Measurements from ENCODE around the gene MRPL1. TPM values are rescaled to one million over a fixed set of nuclear protein-coding genes. Genes with fewer than 3 reads are reported as not detected.
"Not testable (repeated sequence)": the region's sequence is repeated elsewhere in the genome, so short reads cannot be mapped to it uniquely, and the experiment has no call there.

MRPL1 gene
- total and polyA plus RNA-seq, 2 experiments from 2014 or later = 21.5 to 21.7 TPM

- H3K4me3 ChIP-seq = no peak overlapping the region
- no peaks in the 10 kb centered on the region for H3K79me2 ChIP-seq (ENCODE audit: insufficient read depth)
- no peaks in the 10 kb centered on the region for H3K9me2 ChIP-seq (ENCODE audit: insufficient read depth)
- H3F3A ChIP-seq (ENCODE audit: insufficient read depth) = no peaks in the 10 kb centered on the region
- no peaks in the 10 kb centered on the region for H3K4me1 ChIP-seq (ENCODE audit: insufficient read depth)
- H3K27ac ChIP-seq = no peak overlapping the region
- in situ Hi-C loops (cut with MboI) = no loop called here
- no peaks in the 10 kb centered on the region for H4K20me1 ChIP-seq (ENCODE audit: insufficient read depth)
- DNase-seq = no peak
- no peak overlapping the region for H3K9ac ChIP-seq
- TF ChIP-seq EZH2 (IDR thresholded peaks at IDR 0.05; ENCODE audit: insufficient read depth, poor library complexity, severe bottlenecking) = no peak
- TF ChIP-seq EZH2phosphoT487 (IDR thresholded peaks at IDR 0.05; ENCODE audit: insufficient read depth, low read depth) = no peak
- H3K36me3 ChIP-seq (ENCODE audit: low read depth) = no peaks in the 10 kb centered on the region
- 0 out of 2 replicates have a peak overlapping the region, but pooled peaks have one; percentile 7 for H2AFZ ChIP-seq
- H3K9me3 ChIP-seq (ENCODE audit: low read depth) = no peaks in the 10 kb centered on the region
- no peaks in the 10 kb centered on the region for H3K27me3 ChIP-seq (replicated peaks; ENCODE audit: insufficient read depth)
- H3K4me2 ChIP-seq (ENCODE audit: unreplicated experiment) = no peak overlapping the region
- WGBS, 2 experiments (ENCODE audit: low coverage in 1 of 2, low lambda C conversion rate in 2 of 2, missing lambda C conversion rate in 2 of 2) = 61 to 64% methylated on average over 7 of the region's 7 CpGs
Observed at GRCh38 chr4:77854431-77855111, 8.1 kb upstream of the MRPL1 start.

GRCh38 chr4:77856152-77856551 lies 6.5 kb upstream of the MRPL1 start:
- no peaks in the 10 kb centered on the region for H3F3A ChIP-seq (ENCODE audit: insufficient read depth)
- H3K79me2 ChIP-seq (ENCODE audit: insufficient read depth) = no peaks in the 10 kb centered on the region
- H3K36me3 ChIP-seq (ENCODE audit: low read depth) = no peaks in the 10 kb centered on the region
- 65 to 72% methylated on average over 1 of the region's 1 CpG for whole genome bisulfite sequencing, 2 experiments (ENCODE audit: low coverage in 1 of 2, low lambda C conversion rate in 2 of 2, missing lambda C conversion rate in 2 of 2)
- H4K20me1 ChIP-seq (ENCODE audit: insufficient read depth) = no peaks in the 10 kb centered on the region
- in situ Hi-C loops (cut with MboI) = no loop called here
- peak overlapping the region; percentile 30; the same call in 1 of the 2 replicates for H2AFZ ChIP-seq
- H3K9ac ChIP-seq = no peak overlapping the region
- no peaks in the 10 kb centered on the region for H3K9me2 ChIP-seq (ENCODE audit: insufficient read depth)
- no peak overlapping the region for H3K4me2 ChIP-seq (ENCODE audit: unreplicated experiment)
- no peak overlapping the region for H3K4me3 ChIP-seq
- H3K27me3 ChIP-seq (replicated peaks; ENCODE audit: insufficient read depth) = no peaks in the 10 kb centered on the region
- DNase-seq = no peak
- TF ChIP-seq EZH2phosphoT487 (IDR thresholded peaks at IDR 0.05; ENCODE audit: insufficient read depth, low read depth) (no peak), EZH2 (IDR thresholded peaks at IDR 0.05; ENCODE audit: insufficient read depth, poor library complexity, severe bottlenecking) (no peak)
- H3K9me3 ChIP-seq (ENCODE audit: low read depth) = no peaks in the 10 kb centered on the region
- no peak overlapping the region for H3K27ac ChIP-seq
- no peaks in the 10 kb centered on the region for H3K4me1 ChIP-seq (ENCODE audit: insufficient read depth)

- no peaks in the 10 kb centered on the region for H3F3A ChIP-seq (ENCODE audit: insufficient read depth)
- no peak overlapping the region for H3K4me3 ChIP-seq
- no peaks in the 10 kb centered on the region for H3K36me3 ChIP-seq (ENCODE audit: low read depth)
- H4K20me1 ChIP-seq (ENCODE audit: insufficient read depth) = no peaks in the 10 kb centered on the region
- H3K4me1 ChIP-seq (ENCODE audit: insufficient read depth) = 0 out of 2 replicates have a peak, but pooled peaks cover 6% of the 10 kb centered on the region
- no peak overlapping the region for H3K4me2 ChIP-seq (ENCODE audit: unreplicated experiment)
- H3K9me3 ChIP-seq (ENCODE audit: low read depth) = no peaks in the 10 kb centered on the region
- no peaks in the 10 kb centered on the region for H3K27me3 ChIP-seq (replicated peaks; ENCODE audit: insufficient read depth)
- H3K9ac ChIP-seq = no peak overlapping the region
- no peak overlapping the region for H2AFZ ChIP-seq
- in situ Hi-C loops (cut with MboI) = no loop called here
- whole genome bisulfite sequencing, 2 experiments (ENCODE audit: low coverage in 1 of 2, low lambda C conversion rate in 2 of 2, missing lambda C conversion rate in 2 of 2) = 93 to 100% methylated on average over 3 of the region's 3 CpGs
- TF ChIP-seq EZH2 (IDR thresholded peaks at IDR 0.05; ENCODE audit: insufficient read depth, poor library complexity, severe bottlenecking) = no peak
- no peak for TF ChIP-seq EZH2phosphoT487 (IDR thresholded peaks at IDR 0.05; ENCODE audit: insufficient read depth, low read depth)
- H3K9me2 ChIP-seq (ENCODE audit: insufficient read depth) = no peaks in the 10 kb centered on the region
- H3K79me2 ChIP-seq (ENCODE audit: insufficient read depth) = peaks cover 15% of the 10 kb centered on the region
- H3K27ac ChIP-seq = no peak overlapping the region
- no peak for DNase-seq
Observed at GRCh38 chr4:77859256-77859655, 3.4 kb upstream of the MRPL1 start.

GRCh38 chr4:77861495-77861894 lies 1.1 kb upstream of the MRPL1 start:
- peak overlapping the region; percentile 89 for H3K4me3 ChIP-seq
- TF ChIP-seq EZH2 (IDR thresholded peaks at IDR 0.05; ENCODE audit: insufficient read depth, poor library complexity, severe bottlenecking) (no peak), EZH2phosphoT487 (IDR thresholded peaks at IDR 0.05; ENCODE audit: insufficient read depth, low read depth) (no peak)

GRCh38 chr4:77863341-77863740 lies 711 bp downstream of the MRPL1 start:
- H3K27me3 ChIP-seq (replicated peaks; ENCODE audit: insufficient read depth); H3K9me2 ChIP-seq (ENCODE audit: insufficient read depth); H3F3A ChIP-seq (ENCODE audit: insufficient read depth); H3K36me3 ChIP-seq (ENCODE audit: low read depth); in situ Hi-C loops (cut with MboI); H3K9me3 ChIP-seq (ENCODE audit: low read depth); H4K20me1 ChIP-seq (ENCODE audit: insufficient read depth); H3K4me1 ChIP-seq (ENCODE audit: insufficient read depth): not testable (repeated sequence)
- H3K4me2 ChIP-seq (ENCODE audit: unreplicated experiment) = peak overlapping the region; percentile 78
- peak overlapping the region; percentile 98 for H3K27ac ChIP-seq
- H3K79me2 ChIP-seq (ENCODE audit: insufficient read depth) = peaks cover 56% of the 10 kb centered on the region
- H3K4me3 ChIP-seq = peak overlapping the region; percentile 89
- H3K9ac ChIP-seq = peak overlapping the region; percentile 98
- WGBS, 2 experiments (ENCODE audit: low coverage in 1 of 2, low lambda C conversion rate in 2 of 2, missing lambda C conversion rate in 2 of 2) = 28 to 31% methylated on average over 14 of the region's 14 CpGs
- peak; percentile 26 for DNase-seq
- H2AFZ ChIP-seq = peak overlapping the region; percentile 87

More at GRCh38 chr4:77861495-77861894, 1.1 kb upstream of the MRPL1 start:
- Histone ChIP-seq H3K36me3 (ENCODE audit: low read depth) (no peaks in the 10 kb centered on the region), H3K9me3 (ENCODE audit: low read depth) (no peaks in the 10 kb centered on the region), H3K27me3 (replicated peaks; ENCODE audit: insufficient read depth) (no peaks in the 10 kb centered on the region), H2AFZ (peak overlapping the region; percentile 87), H4K20me1 (ENCODE audit: insufficient read depth) (no peaks in the 10 kb centered on the region), H3K4me1 (ENCODE audit: insufficient read depth) (0 out of 2 replicates have a peak, but pooled peaks cover 6% of the 10 kb centered on the region), H3K9me2 (ENCODE audit: insufficient read depth) (no peaks in the 10 kb centered on the region), H3K79me2 (ENCODE audit: insufficient read depth) (peaks cover 38% of the 10 kb centered on the region), H3F3A (ENCODE audit: insufficient read depth) (no peaks in the 10 kb centered on the region), H3K4me2 (ENCODE audit: unreplicated experiment) (peak overlapping the region; percentile 84), H3K27ac (peak overlapping the region; percentile 98), H3K9ac (peak overlapping the region; percentile 98)
- in situ Hi-C loops (cut with MboI) = no loop called here
- 97 to 100% methylated on average over 1 of the region's 1 CpG for WGBS, 2 experiments (ENCODE audit: low coverage in 1 of 2, low lambda C conversion rate in 2 of 2, missing lambda C conversion rate in 2 of 2)
- DNase-seq = peak; percentile 37
